GM18519 (cell line): Measurements from ENCODE around the gene NRG3.
"Not testable (repeated sequence)": the region's sequence is repeated elsewhere in the genome, so short reads cannot be mapped to it uniquely, and the experiment has no call there.

Experiments
- ATAC-seq: cut with Tn5 transposase; IDR thresholded peaks from one replicate; pipeline ENCODE4 v1.9.1; 2021; ENCODE audit warnings: mild to moderate bottlenecking, moderate library complexity; ENCODE audit not compliant: unreplicated experiment, low FRiP score

NRG3 gene

DNA sequence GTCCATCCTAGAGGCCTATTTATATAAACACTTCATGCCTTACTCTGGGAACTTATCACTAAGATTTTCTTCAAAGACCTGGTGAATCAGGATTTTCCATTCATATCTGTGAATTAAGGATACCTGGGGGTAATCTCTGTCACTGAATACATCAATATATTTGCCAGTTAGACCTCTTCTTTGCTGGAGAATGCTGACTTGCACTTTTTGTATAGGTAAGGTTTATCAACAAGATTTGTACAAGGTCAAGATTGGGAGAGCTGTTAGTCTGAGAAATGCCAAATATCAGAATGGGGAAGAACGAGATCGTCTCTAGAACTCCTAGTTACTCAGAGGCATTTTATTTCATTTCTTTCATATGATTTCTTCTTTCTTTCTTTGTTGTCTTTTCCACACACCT is 1060.0 kb downstream of the NRG3 start:
- no peak for ATAC-seq

DNA sequence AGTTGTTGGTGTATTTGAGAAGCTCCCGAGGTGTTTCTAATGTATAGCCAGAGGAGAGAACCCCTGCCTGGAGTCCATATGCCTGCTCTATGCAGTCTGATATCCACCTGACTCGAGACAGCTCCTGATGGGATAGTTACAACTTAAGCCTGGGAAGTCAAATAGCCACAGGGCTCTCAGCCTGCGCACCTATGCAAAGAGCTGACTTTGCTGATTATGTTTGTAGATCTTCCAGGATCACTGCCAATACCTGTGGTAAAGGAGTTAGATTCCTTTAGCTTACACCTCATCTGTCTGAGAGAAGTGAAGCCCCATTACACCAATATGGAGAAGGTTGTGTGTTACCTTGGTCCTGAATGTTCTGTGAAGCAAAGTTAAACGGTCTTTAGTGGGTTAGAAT is 1063.3 kb downstream of the NRG3 start:
- ATAC-seq, result no peak

DNA sequence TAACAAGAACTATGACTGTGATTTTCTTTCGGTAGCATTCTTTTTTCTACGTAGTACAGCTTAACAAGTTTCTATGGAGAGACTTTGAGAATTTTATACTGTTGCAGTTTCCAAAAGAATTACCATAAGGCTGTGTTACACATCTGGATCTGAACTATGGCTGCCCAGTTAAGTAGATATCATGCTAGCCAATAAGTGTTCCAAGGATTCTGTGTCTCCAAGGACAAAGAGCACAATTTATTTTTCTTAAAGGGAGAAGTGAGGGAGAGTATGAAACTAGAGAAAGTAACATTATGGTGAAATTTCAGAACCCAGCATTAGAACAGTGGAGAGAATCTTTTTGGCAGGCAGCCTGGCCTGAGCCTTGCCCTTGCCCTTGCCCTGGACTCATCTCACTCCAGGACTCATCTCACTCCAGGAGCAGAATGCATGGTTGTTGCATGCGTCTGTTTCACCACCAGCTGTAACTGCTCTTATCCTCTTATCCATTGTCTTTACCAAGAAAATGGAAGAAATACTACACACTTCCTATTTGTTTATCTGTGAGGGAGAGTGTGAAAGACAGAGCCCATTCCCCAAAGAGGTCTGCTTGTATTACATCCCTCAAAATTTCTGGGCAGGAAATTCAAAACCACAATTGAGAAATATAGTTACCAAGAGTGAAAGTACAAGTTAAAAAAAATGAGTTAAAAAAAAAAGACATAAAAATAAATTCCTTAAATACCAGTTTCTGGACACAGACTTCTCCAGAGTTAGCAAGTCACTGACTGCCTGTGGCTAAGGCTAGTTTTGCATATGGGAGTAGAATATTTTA is 1067.5 kb downstream of the NRG3 start:
- ATAC-seq, result no peak

DNA sequence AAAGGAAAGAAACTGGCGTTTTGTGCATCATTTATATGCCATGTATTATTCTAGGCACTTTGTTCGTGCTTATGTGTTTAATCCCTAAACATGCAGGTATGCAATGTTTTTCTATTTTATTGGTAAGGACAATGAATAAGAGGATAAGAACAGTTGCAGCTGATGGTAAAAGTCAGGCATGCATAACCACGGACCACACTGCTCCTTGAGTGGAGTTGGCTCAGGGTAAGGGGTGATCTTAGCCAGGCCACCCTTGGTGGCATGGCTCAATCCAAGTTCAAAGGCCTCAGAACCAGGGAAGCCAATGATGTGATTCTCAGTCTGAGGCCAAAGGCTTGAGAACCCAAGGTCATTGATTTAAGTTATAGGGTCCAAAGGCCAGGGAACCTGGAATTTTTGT is 1068.1 kb downstream of the NRG3 start:
- ATAC-seq, result no peak

DNA sequence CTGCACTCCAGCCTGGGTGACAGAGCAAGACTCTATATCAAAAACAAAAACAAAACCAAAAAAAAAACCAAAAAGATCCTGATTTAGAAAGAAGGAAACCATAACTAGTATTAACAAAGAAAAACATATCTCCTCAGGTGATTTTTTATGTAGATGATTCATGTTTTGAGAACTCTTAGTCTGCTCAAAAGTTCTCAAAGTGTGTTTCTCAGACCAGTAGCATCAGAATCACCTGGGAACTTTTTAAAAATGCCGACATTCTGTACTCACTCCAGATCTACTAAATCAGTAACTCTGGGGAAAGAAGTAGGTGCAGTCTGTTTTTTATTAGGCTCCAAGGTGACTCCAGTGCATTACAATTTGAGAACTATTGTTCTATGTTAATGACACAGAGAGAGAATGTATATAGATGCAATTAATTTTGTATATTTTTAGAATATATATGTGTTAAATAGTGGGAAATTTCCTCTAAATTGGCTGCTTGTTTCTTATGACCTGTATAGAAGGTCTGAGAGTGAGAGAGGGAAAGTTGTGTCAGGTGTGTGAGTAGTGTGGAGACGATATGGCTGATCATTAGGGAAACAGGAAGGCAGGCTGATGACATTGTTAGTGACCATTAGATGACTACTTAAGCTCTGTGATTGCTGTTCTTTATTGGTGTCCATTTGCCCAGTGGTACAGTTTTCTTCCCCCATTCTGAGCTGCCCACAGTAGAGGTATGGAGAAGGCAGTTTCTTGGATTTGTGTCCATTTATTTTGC is 1075.0 kb downstream of the NRG3 start:
- no peak for ATAC-seq

DNA sequence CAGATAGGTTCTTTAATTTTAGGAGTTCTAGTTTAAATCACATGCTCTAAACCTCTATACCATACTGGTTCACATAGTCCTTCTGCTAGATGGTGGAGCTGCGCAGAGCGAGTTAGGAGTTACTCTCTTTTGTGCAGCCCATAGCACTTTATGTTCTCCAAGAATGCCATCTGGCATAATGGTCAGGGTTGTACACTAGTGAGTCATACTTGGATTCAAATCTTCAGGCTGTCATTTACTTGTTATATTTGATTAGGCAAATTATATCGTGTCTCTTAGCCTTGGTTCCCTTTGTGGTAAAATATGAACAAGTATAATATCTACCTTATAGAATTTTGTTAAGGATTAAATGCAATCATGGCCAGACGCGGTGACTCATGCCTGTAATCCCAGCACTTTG is 1078.3 kb downstream of the NRG3 start:
- ATAC-seq, result no peak

DNA sequence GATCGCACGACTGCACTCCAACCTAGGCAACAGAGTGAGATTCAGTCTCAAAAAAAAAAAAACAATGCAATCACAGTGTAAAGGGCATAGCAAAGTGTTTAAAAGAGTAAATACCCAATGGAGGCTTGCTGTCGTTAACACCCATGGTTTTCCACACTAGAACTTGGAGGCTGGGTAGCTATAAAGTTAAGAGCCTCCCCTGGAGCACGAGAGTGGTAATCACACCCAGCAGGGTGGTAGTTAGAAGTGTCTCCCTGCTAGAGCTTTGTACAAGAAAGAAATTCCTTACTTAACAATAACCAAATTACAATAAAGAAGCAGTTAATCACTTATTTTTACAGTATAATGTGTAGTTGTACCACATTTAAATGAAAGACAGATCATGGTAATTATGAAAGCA is 1078.9 kb downstream of the NRG3 start:
- ATAC-seq, result no peak

DNA sequence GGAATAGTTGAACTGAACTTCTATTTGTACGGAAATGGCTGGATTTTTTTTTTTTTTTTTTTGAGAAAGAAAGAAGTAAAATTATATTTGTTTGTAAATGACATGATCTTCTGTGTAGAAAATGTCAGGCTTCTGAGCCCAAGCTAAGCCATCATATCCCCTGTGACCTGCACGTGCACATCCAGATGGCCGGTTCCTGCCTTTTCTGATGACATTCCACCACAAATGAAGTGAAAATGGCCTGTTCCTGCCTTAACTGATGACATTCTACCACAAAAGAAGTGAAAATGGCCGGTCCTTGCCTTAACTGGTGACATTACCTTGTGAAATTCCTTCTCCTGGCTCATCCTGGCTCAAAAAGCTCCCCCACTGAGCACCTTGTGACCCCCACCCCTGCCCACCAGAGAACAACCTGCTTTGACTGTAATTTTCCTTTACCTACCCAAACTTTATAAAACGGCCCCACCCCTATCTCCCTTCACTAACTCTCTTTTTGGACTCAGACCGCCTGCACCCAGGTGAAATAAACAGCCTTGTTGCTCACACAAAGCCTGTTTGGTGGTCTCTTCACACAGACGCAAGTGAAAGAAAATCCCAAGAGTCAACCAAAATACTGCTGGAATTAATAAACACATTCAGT is 1085.5 kb downstream of the NRG3 start:
- not testable (repeated sequence) for ATAC-seq

DNA sequence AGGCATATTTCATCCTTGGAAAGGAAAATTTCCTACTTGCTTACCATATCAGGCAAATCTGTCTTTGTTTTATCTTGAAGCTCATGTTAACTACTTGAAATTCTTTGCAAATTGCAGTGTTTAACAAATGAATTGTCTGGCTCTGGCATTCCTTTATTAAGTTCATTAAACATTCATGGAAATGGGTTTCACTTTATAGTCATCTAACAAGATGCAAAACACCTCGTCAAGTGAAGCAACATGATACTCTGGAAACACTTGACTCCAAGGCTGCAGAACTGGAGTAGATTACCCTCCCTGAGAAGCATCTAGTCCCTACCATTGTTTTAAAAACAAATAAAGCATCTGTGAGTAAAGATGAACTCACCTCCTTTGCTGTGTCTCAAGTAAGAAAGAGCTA is 1086.9 kb downstream of the NRG3 start:
- no peak for ATAC-seq

DNA sequence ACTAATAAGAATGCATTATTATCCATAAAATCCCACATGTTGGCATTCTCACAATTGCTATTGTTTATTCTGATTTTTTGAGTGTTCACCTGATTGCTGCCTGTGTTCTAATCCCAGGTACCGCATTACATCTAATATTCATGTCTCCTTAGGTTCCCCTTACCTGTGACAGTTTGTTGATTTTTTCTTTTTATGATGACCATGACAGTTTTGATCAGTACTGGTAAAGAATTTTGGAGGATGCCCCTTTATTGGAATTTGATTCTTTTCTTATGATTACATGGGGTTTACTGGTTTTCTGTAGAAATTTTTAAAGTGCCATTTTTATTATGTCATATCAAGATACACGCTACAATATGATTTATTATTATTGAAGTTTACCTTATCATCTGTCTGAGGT is 1091.1 kb downstream of the NRG3 start:
- ATAC-seq, result no peak

DNA sequence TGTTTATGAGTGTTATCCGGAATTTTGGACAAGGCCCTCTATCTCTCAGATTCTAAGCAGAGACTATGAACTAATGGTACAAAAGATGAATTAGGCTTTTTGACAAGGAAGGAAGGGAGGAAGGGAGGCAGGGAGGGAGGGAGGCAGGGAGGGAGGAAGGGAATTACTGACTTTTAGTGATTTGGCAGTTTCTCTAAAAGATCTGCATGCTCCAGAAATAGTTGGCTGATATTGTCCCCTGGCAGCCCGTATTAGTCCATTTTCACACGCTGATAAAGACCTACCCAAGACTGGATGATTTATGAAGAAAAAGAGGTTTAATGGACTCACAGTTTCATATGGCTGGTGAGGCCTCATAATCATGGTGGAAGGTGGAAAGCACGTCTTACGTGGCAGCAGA is 1093.5 kb downstream of the NRG3 start:
- ATAC-seq, result no peak

DNA sequence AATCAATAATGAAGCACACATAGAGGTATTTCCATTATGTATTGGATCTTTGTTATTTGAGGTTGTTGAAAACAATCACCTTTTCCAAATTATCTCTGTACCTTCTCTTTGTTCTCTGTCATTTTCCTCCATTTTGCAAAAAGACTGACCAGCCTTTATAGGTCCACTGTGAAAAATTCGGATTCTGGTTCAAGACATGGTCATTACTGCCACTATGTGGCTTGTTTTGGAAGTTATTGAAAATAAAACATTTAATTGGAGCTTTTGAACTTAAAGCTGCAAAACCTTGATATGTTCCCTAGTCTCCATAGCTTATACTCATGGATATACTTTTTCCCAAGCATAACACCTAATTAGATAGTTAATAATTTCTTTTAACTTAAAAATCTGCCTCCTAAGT is 1094.4 kb downstream of the NRG3 start:
- ATAC-seq, result no peak

DNA sequence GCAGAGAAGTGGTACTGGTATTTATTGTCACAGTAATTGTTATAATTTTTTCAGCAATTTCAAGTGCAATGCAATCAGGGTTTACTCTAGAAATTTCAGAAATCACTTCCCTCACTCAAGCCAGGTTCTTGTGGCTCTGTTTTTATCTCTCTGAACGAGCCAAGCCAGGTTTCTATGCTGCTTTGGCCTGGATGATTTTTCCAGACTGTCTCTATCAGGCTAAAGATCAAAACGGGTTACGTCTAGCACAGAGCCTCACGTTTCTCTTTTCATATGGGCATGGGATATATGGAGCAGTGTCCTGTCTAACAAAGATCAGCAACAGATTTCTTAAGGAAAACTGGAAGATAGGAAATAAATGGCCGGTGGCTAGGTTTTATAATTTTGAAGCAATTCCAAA is 1105.3 kb downstream of the NRG3 start:
- no peak for ATAC-seq

DNA sequence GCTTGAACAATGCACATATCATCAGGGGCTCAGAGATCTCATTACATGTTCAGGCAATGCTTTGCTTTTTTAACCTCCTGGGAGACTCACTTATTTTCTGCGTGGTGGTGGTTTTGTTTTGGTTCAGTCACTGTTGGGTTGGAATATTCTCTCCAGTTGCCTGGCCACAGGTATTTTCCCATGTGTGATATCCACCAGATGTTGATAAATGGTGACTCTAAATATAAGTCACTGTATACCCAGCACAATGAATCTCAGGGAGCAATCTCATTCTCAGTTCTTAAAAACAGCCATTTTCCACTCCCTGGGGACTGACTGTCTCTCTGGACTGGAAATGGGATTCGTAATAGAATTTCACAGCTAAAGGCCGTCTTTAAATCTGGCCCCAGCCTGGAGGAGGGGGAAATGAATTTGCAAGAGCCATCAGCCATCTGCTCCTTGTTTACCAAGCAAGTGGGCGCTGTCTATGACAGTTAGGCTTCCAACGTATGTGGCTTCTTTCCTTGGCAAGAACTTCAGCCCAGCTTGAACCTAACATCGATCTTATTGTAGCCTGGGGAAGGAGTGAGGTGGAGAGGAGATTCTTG is 1106.2 kb downstream of the NRG3 start:
- ATAC-seq, result no peak

DNA sequence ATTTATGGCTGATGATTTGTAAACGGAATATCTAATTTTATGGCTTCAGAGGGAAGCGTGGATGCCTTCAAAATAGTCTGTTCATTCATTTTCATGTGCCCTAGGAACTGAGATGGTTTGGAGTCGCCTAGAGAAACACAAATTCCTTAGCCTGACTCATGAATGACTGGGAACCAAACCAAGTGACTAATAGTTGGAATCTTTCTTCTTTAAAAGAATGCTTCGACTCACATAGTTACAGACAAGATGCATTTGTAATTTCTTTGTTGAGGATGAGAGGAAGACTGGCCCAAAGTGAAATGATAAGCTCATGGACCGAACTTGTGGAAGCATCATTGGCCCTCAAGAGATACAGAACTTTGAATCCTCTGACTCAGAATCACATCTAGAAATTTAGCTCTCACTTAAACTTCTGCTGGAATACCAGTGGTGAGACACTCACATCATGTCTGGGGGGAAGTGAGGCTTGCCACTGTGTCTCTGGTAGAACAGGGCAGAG is 1107.2 kb downstream of the NRG3 start:
- ATAC-seq, result no peak

DNA sequence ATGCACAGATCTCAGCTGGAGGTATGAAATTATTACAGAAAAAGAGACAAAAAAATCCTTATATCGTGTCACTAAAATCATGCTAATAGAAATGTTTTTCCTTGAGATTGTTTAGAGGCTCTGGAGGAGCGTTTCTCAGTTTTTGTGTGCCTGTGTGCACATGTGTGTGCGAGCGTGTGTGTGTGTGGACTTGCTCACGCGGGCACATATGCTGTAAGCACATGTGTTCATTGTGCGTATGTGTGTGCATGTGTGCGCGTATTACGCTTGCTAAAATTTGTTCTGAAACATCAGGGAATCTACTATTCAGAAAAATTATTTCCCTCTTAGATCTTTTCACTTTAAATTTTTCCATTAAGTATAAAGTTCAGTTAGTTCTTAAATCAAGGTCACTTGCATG is 1111.2 kb downstream of the NRG3 start:
- no peak for ATAC-seq

DNA sequence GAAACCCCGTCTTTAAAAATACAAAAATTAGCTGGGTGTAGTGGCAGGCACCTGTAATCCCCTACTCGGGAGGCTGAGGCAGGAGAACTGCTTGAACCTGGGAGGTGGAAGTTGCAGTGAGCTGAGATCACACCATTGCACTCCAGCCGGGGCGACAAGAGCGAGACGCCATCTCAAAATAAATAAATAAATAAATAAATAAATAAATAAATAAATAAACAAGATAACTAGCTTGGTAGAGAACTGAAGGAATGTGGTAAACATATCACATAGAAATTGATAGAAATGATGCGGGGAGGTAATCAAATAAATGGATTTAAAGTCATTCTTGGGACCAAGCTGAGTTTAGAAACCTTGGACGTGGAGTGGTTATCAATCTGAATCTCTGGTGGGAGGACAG is 1131.5 kb downstream of the NRG3 start:
- ATAC-seq, result not testable (repeated sequence)

DNA sequence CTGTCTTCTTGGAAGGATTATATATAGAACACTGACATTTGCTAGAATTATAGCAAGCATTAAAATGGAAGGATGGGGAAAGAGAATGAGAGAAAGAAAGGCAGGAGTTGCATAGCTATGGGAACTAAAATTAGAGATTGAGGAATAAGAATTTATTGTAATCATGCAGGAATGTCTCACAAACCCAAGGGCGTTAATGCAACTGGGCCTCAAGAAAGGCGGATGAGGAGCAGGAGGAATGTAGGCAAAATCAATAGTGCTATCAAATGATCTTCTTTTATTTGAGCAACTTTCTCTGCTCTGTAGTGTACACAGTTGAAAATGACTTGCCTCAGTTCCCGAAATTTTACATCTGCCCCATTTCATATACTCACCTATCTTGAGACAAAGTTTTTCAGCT is 1132.5 kb downstream of the NRG3 start:
- no peak for ATAC-seq

DNA sequence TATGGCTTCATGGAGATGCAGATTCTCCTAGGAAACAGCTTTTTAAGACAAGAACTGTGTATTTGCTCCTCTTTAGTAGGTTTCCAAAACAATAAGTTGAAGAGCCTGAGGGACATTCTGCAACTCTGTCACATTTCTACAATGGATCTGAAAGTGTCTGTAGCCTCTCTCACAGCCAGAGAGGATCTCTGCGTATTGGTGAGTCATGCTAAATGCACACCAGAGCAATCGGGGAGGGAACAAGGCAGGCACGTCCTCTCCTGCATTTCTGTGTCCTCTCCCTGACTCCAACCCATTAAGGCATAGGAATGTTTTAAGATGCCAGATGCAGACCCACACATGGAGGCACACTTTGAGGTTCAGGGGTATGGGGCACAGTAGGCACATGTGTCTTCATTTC is 1137.9 kb downstream of the NRG3 start:
- ATAC-seq, result no peak

DNA sequence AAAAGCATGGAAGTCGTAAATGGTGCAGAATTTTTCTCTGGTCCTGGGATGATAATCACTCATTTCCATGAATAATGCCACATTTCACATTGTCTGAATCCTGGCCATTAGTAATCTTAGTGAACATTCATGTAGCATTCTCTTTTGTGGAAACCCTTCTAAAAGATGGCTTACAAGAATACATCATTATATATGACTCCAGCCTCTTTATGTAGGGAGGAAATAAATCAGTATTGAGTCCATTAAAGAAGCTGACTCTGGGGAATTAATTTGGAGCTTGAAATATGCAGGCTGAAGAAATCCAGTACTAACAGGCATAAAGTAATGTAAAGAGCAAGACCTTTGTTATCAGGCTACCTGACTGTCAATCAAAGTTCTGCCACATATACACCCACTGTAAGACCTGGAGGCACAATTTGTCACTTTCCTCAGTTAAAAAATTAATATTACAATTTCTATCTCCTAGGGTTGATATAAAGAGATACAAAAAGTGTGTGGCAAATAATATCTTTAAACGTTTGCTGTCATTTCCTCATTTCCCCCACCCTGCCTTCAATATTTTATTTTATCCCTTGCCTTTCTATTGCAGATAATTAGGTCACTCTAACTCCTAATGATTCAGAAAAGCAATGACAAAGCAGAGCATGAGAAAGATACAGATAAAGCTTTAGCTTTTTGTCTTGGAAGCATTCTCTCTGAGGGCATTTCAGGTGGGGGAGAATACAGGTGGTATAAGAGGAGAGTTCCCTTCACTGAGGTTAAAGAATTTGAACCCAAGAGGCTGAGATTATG is 1142.3 kb downstream of the NRG3 start:
- no peak for ATAC-seq
